ENCODE results near the gene FOXB1. TPM values are rescaled to one million over a fixed set of nuclear protein-coding genes. Genes with fewer than 3 reads are reported as not detected.
A peak's percentile ranks its signal among the peaks of the same experiment; 100 is the strongest.

FOXB1 gene
- total RNA-seq, 4 donors from 2014 or later = not detected

DNA sequence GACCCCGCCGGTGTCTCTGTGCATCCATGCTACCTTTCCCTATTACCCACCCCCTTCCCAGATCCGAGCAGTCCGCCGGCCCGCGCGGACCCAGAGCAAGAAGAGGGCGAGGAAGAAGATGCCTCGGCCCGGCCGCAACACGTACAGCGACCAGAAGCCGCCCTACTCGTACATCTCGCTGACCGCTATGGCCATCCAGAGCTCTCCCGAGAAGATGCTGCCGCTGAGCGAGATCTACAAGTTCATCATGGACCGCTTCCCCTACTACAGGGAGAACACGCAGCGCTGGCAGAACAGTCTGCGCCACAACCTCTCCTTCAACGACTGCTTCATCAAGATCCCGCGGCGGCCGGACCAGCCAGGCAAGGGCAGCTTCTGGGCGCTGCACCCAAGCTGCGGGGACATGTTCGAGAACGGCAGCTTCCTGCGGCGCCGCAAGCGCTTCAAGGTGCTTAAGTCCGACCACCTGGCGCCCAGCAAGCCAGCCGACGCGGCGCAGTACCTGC, 788 bp downstream of the FOXB1 start:
- in situ Hi-C loops (cut with MboI; ENCODE audit: low pct_ligation_motif_present in 1 of 4, low pct_unique_long_range_greater_than_20kb in 1 of 4, low sequenced_read_pairs in 3 of 4) = no loop called here
- WGBS, 2 donors (ENCODE audit: low coverage in 1 of 2) = 3 to 12% methylated on average over 6 to 24 of the region's 44 CpGs

GRCh38 chr15:60005352-60006202, 1.5 kb downstream of the FOXB1 start:
- Histone ChIP-seq H3K4me3 (peak overlapping the region in 3 of 4 donors; percentile 32 to 58 (median 39)), H3K27me3 (peaks cover 100% of the 10 kb centered on the region), H3K4me1 (peaks cover 17 to 36% (median 29%) of the 10 kb centered on the region in 4 donors), H3K36me3 (no peaks in the 10 kb centered on the region), H3K27ac (no peak overlapping the region), H3K9me3 (no peaks in the 10 kb centered on the region)
- intact Hi-C loops (cut with DNase I; ENCODE audit: low total_unique reads) (no loop called here), in situ Hi-C loops (cut with MboI; ENCODE audit: low pct_ligation_motif_present in 1 of 4, low pct_unique_long_range_greater_than_20kb in 1 of 4, low sequenced_read_pairs in 3 of 4) (no loop called here)
- no peak for DNase-seq
- 0 to 5% methylated on average over 9 to 59 of the region's 77 CpGs for WGBS, 2 donors (ENCODE audit: low coverage in 1 of 2)
- TF ChIP-seq CTCF (IDR thresholded peaks at IDR 0.05) (no peak), POLR2A (IDR thresholded peaks at IDR 0.05) (no peak), POLR2AphosphoS5 (IDR thresholded peaks at IDR 0.05) (no peak), EP300 (IDR thresholded peaks at IDR 0.05; ENCODE audit: low read depth) (no peak)

More for the DNA sequence above, 788 bp downstream of the FOXB1 start:
- TF ChIP-seq POLR2A (IDR thresholded peaks at IDR 0.05) = no peak
- TF ChIP-seq EP300 (IDR thresholded peaks at IDR 0.05; ENCODE audit: low read depth) = no peak
- TF ChIP-seq CTCF (IDR thresholded peaks at IDR 0.05) = no peak
- TF ChIP-seq POLR2AphosphoS5 (IDR thresholded peaks at IDR 0.05) = no peak
- Histone ChIP-seq H3K4me1 (peaks cover 17 to 36% (median 29%) of the 10 kb centered on the region in 4 donors), H3K9me3 (no peaks in the 10 kb centered on the region), H3K36me3 (no peaks in the 10 kb centered on the region), H3K4me3 (peak overlapping the region in 2 of 4 donors; percentile 32 to 58), H3K27ac (no peak overlapping the region), H3K27me3 (peaks cover 100% of the 10 kb centered on the region)
- intact Hi-C loops (cut with DNase I; ENCODE audit: low total_unique reads) = no loop called here
- no peak for DNase-seq

DNA sequence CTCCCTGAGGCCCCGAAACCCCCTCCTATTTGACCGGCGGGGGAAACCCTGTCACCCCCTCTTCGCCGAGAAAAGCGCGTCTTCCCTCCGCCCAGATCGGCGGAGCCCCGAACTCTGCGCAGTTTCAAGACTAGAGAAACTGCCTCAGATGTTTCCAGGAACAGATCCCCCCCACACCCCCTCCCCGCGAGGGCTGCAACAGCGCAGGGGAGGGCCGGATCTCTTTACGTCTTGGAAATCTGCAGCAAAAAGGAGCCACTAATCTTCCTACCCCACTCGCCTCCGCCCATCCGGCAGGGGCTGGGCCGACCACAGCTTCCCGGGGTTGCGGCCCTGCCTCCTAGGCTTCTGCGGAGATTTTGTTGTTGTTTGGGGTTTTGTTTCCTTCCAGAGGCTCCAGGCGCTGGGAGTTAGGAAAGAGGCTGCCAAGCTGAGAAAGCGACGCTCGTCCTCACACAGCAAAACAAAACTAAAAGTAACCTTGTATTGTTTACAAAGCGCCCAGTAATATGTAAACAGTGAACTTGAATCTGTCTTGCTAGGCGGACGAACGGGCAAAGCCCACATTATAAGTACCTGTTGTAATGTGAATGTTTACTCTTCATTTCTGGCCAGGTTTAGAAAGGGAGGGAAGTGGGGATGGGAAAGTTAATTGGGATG, 2.2 kb downstream of the FOXB1 start:
- H3K27me3 ChIP-seq = peaks cover 100% of the 10 kb centered on the region
- peak; percentile 35 for DNase-seq
- TF ChIP-seq POLR2A (IDR thresholded peaks at IDR 0.05) (no peak), EP300 (IDR thresholded peaks at IDR 0.05; ENCODE audit: low read depth) (no peak), POLR2AphosphoS5 (IDR thresholded peaks at IDR 0.05) (no peak), CTCF (IDR thresholded peaks at IDR 0.05) (no peak)
- intact Hi-C loops (cut with DNase I; ENCODE audit: low total_unique reads) = no loop called here
- H3K36me3 ChIP-seq = no peaks in the 10 kb centered on the region
- in situ Hi-C loops (cut with MboI; ENCODE audit: low pct_ligation_motif_present in 1 of 4, low pct_unique_long_range_greater_than_20kb in 1 of 4, low sequenced_read_pairs in 3 of 4) = no loop called here
- WGBS, 2 donors (ENCODE audit: low coverage in 1 of 2) = 0 to 1% methylated on average over 7 to 32 of the region's 32 CpGs
- peaks cover 17 to 36% (median 29%) of the 10 kb centered on the region in 4 donors for H3K4me1 ChIP-seq
- H3K9me3 ChIP-seq = no peaks in the 10 kb centered on the region
- no peak overlapping the region for H3K27ac ChIP-seq
- H3K4me3 ChIP-seq = peak overlapping the region; percentile 5 to 58 (median 36)

DNA sequence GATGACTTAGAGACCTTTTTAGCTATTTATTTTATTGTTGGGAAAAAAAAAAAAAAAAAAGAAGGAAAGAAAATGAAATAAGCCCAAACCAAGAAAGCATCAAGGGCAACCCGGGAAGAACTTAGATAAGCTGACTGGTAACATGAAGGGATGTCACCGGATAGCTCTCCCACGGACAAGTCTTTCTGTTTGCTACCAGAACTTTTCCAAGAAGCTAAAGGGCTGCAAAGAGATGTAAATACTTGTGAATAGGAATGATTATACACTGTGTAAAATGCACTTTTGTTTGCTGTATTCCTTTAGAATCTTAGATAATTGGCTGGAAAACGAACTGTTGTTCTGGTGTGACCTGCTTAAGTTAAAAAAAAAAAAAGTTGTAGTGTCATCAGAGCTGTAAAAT, 2.8 kb downstream of the FOXB1 start:
- Histone ChIP-seq H3K36me3 (no peaks in the 10 kb centered on the region), H3K27ac (no peak overlapping the region), H3K4me1 (peaks cover 17 to 36% (median 29%) of the 10 kb centered on the region in 4 donors), H3K4me3 (peak overlapping the region in 3 of 4 donors; percentile 32 to 58 (median 39)), H3K9me3 (no peaks in the 10 kb centered on the region), H3K27me3 (peaks cover 100% of the 10 kb centered on the region)
- 10 to 11% methylated on average over 4 of the region's 4 CpGs for WGBS, 2 donors (ENCODE audit: low coverage in 1 of 2)
- in situ Hi-C loops (cut with MboI; ENCODE audit: low pct_ligation_motif_present in 1 of 4, low pct_unique_long_range_greater_than_20kb in 1 of 4, low sequenced_read_pairs in 3 of 4) = no loop called here
- TF ChIP-seq POLR2A (IDR thresholded peaks at IDR 0.05) (no peak), EP300 (IDR thresholded peaks at IDR 0.05; ENCODE audit: low read depth) (no peak), POLR2AphosphoS5 (IDR thresholded peaks at IDR 0.05) (no peak), CTCF (IDR thresholded peaks at IDR 0.05) (no peak)
- intact Hi-C loops (cut with DNase I; ENCODE audit: low total_unique reads) = no loop called here
- no peak for DNase-seq

All from transverse colon (tissue), 4 donors.